ENCODE data around the gene KPNA2. TPM values are rescaled to one million over a fixed set of nuclear protein-coding genes. Genes with fewer than 3 reads are reported as not detected.

The KPNA2 gene
- total and polyA plus RNA-seq, 10 of the 15 experiments (the other 5 are each of a cell fraction or from before 2014, with no cell fraction given) = 202 to 731 (median 283) TPM

- Histone ChIP-seq H3K4me1 (ENCODE audit: control insufficient read depth, insufficient read depth, low read length) (peaks cover 9% of the 10 kb centered on the region; the same call in 1 of the 2 replicates), H3K4me3 (0 out of 2 replicates have a peak overlapping the region, but pooled peaks have one; percentile 28), H3K79me2 (ENCODE audit: control insufficient read depth, insufficient read depth, low read length) (peaks cover 36% of the 10 kb centered on the region), H3K27me3 (replicated peaks in 1 of 2; ENCODE audit: control insufficient read depth in 2 of 2, insufficient read depth in 2 of 2, low read length in 1 of 2) (no peaks in the 10 kb centered on the region), H4K20me1 (ENCODE audit: control insufficient read depth, insufficient read depth) (no peaks in the 10 kb centered on the region), H3K27ac (ENCODE audit: control insufficient read depth, insufficient read depth) (no peak overlapping the region), H2AFZ (ENCODE audit: control insufficient read depth, low read depth, low read length) (peak overlapping the region; percentile 72), H3K9ac (ENCODE audit: control insufficient read depth, insufficient read depth, low read length) (peak overlapping the region; percentile 35), H3K4me2 (ENCODE audit: control insufficient read depth, insufficient read depth) (peak overlapping the region; percentile 69), H3K36me3 (ENCODE audit: control insufficient read depth in 2 of 2, insufficient read depth in 2 of 2, low read length in 1 of 2) (peaks cover 4 to 16% of the 10 kb centered on the region in 2 experiments), H3K9me3 (replicated peaks; ENCODE audit: control insufficient read depth, insufficient read depth, low read length) (no peaks in the 10 kb centered on the region; the same call in 2 of the 3 replicates)
- CTCF ChIA-PET = interaction anchor here (1.0 kb wide), 1 partner anchor 25 kb away, joined by 3 read pairs; no protein-coding TSS in a partner anchor
- in situ Hi-C loops (cut with MboI) (no loop called here), intact Hi-C loops (cut with micrococcal nuclease; ENCODE audit: unreplicated experiment) (loop anchor here (2.0 kb wide), 1 partner anchor 14 kb away; no protein-coding TSS in a partner anchor)
- peak; percentile 23; the same call in 1 of the 2 replicates for TF ChIP-seq RUNX3 (IDR thresholded peaks at IDR 0.05; ENCODE audit: low read length)
- TF ChIP-seq, protein P1, sequence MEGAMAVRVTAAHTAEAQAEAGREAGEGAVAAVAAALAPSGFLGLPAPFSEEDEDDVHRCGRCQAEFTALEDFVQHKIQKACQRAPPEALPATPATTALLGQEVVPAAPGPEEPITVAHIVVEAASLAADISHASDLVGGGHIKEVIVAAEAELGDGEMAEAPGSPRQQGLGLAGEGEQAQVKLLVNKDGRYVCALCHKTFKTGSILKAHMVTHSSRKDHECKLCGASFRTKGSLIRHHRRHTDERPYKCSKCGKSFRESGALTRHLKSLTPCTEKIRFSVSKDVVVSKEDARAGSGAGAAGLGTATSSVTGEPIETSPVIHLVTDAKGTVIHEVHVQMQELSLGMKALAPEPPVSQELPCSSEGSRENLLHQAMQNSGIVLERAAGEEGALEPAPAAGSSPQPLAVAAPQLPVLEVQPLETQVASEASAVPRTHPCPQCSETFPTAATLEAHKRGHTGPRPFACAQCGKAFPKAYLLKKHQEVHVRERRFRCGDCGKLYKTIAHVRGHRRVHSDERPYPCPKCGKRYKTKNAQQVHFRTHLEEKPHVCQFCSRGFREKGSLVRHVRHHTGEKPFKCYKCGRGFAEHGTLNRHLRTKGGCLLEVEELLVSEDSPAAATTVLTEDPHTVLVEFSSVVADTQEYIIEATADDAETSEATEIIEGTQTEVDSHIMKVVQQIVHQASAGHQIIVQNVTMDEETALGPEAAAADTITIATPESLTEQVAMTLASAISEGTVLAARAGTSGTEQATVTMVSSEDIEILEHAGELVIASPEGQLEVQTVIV (IDR thresholded peaks at IDR 0.05; ENCODE audit: borderline replicate concordance, partially characterized antibody) = no peak
- peak; percentile 62 for TF ChIP-seq SIX5 (IDR thresholded peaks at IDR 0.05; ENCODE audit: low read depth, low read length, severe bottlenecking)
- 0 out of 2 replicates have a peak, but pooled peaks have one; percentile 11 for TF ChIP-seq RELB (IDR thresholded peaks at IDR 0.05; ENCODE audit: low read depth)
- peak; percentile 72 for TF ChIP-seq HCFC1 (IDR thresholded peaks at IDR 0.05; ENCODE audit: low read length)
- POLR2A ChIA-PET = interaction anchor here (0.6 to 2.2 kb wide), 4 partner anchors 16 to 403 kb away, joined by 3 to 12 read pairs (median 4); no protein-coding TSS in a partner anchor
- FAIRE-seq (peak; percentile 78), ATAC-seq (peak; percentile 92), DNase-seq (ENCODE audit: low read depth, low spot score) (no peak)
- SMC1A ChIA-PET (ENCODE audit: uncharacterized antibody, unreplicated experiment) = interaction anchor here (1.1 to 2.0 kb wide), 4 partner anchors 15 to 424 kb away, joined by 4 to 8 read pairs (median 5); no protein-coding TSS in a partner anchor
- RAD21 ChIA-PET (ENCODE audit: unreplicated experiment) = interaction anchor here (2.4 kb wide), 1 partner anchor 15 kb away, joined by 10 read pairs; no protein-coding TSS in a partner anchor
- WGBS (ENCODE audit: insufficient coverage, insufficient replicate concordance, low lambda C conversion rate, missing lambda C conversion rate) = under 1% methylated on average over 13 of the region's 27 CpGs
- no TSS peak for BruUV-seq (replicated peaks)
These were observed 408 bp upstream of the KPNA2 start for GRCh38 chr17:68035131-68035522.

Data from GM12878 (cell line).